HEK293 (cell line): ENCODE data around the gene ZNF154.

Experiments used
- ZNF274 ChIP-seq, 2 experiments: fragments of 200-500 bp in 1 of 2; fragments of 450-650 bp in 1 of 2; sonication (Bioruptor generic) in 1 of 2; formaldehyde crosslinking in 1 of 2; IDR thresholded peaks; 2 replicates each; pipeline versions ENCODE4 v1.5.1 to v1.6.1; 2014 to 2016; ENCODE audit warnings: borderline replicate concordance in 1 of 2, inconsistent platforms in 1 of 2, low read length in 1 of 2, missing biosample characterization in 1 of 2, missing genetic modification characterization in 1 of 2
- ZNF341 ChIP-seq: fragments of 450-650 bp; formaldehyde crosslinking; IDR thresholded peaks from 2 replicates; pipeline ENCODE4; 2016; ENCODE audit warnings: low read depth, missing biosample characterization, missing genetic modification characterization
- ZNF354C ChIP-seq: fragments of 450-650 bp; formaldehyde crosslinking; IDR thresholded peaks from 2 replicates; pipeline ENCODE4 v1.5.1; 2016; ENCODE audit warnings: missing biosample characterization, missing genetic modification characterization, low read depth, borderline replicate concordance
- ZNF404 ChIP-seq: fragments of 450-650 bp; formaldehyde crosslinking; IDR thresholded peaks from 2 replicates; pipeline ENCODE4 v1.5.1; 2017; ENCODE audit warnings: missing biosample characterization, missing genetic modification characterization
- TF ChIP-seq, protein P1 (sequence below): fragments of 450-650 bp; formaldehyde crosslinking; IDR thresholded peaks from 2 replicates; pipeline ENCODE4 v1.5.1; 2016; ENCODE audit warnings: missing biosample characterization, missing genetic modification characterization
- TF ChIP-seq, protein P2 (sequence below): fragments of 450-650 bp; formaldehyde crosslinking; IDR thresholded peaks from 2 replicates; pipeline ENCODE4 v1.5.1; 2017; ENCODE audit warnings: missing biosample characterization, missing genetic modification characterization
- TF ChIP-seq, protein P3 (sequence below): fragments of 450-650 bp; formaldehyde crosslinking; IDR thresholded peaks from 2 replicates; pipeline ENCODE4 v1.5.1; 2016; ENCODE audit warnings: missing biosample characterization, missing genetic modification characterization, borderline replicate concordance

DNA sequence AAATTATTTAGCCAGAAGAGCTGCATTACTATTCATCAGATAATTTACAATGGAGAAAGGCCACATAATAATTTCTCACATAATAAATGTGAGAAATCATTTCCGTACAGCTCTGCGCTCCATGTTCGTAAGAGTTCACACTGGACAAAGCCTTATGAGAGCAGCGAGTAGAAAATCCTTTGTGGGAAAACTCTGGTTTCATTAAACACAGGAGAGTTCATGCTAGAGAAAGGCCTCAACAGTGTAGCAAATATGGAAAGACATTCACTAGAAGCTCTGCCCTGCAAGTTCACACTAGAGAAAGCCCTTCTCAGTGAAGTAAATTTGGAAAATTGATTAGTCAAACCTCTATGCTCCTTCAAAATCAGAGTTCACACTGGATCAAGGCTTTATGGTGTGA, 46.0 kb upstream of the ZNF154 start:
- TF ChIP-seq ZNF354C (tag by site-specific recombination) (no peak), ZNF404 (no peak), ZNF274 (IDR thresholded peaks at IDR 0.05; ENCODE audit: low read length) (no peak), ZNF274 (tag by site-specific recombination; IDR thresholded peaks at IDR 0.05; ENCODE audit: borderline replicate concordance) (no peak), ZNF341 (tag by site-specific recombination) (no peak)
- TF ChIP-seq, protein P1, sequence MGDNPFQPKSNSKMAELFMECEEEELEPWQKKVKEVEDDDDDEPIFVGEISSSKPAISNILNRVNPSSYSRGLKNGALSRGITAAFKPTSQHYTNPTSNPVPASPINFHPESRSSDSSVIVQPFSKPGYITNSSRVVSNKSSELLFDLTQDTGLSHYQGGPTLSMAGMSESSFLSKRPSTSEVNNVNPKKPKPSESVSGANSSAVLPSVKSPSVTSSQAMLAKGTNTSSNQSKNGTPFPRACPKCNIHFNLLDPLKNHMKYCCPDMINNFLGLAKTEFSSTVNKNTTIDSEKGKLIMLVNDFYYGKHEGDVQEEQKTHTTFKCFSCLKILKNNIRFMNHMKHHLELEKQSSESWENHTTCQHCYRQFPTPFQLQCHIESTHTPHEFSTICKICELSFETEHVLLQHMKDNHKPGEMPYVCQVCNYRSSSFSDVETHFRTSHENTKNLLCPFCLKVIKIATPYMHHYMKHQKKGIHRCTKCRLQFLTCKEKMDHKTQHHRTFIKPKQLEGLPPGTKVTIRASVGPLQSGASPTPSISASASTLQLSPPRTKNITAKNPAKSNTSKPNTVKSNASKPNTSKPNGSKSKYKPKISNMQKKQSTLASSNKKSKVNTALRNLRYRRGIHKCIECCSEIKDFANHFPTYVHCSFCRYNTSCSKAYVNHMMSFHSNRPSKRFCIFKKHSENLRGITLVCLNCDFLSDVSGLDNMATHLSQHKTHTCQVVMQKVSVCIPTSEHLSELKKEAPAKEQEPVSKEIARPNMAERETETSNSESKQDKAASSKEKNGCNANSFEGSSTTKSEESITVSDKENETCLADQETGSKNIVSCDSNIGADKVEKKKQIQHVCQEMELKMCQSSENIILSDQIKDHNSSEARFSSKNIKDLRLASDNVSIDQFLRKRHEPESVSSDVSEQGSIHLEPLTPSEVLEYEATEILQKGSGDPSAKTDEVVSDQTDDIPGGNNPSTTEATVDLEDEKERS (tag by site-specific recombination) = no peak
- TF ChIP-seq, protein P2, sequence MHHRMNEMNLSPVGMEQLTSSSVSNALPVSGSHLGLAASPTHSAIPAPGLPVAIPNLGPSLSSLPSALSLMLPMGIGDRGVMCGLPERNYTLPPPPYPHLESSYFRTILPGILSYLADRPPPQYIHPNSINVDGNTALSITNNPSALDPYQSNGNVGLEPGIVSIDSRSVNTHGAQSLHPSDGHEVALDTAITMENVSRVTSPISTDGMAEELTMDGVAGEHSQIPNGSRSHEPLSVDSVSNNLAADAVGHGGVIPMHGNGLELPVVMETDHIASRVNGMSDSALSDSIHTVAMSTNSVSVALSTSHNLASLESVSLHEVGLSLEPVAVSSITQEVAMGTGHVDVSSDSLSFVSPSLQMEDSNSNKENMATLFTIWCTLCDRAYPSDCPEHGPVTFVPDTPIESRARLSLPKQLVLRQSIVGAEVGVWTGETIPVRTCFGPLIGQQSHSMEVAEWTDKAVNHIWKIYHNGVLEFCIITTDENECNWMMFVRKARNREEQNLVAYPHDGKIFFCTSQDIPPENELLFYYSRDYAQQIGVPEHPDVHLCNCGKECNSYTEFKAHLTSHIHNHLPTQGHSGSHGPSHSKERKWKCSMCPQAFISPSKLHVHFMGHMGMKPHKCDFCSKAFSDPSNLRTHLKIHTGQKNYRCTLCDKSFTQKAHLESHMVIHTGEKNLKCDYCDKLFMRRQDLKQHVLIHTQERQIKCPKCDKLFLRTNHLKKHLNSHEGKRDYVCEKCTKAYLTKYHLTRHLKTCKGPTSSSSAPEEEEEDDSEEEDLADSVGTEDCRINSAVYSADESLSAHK (tag by site-specific recombination) = no peak
- TF ChIP-seq, protein P3, sequence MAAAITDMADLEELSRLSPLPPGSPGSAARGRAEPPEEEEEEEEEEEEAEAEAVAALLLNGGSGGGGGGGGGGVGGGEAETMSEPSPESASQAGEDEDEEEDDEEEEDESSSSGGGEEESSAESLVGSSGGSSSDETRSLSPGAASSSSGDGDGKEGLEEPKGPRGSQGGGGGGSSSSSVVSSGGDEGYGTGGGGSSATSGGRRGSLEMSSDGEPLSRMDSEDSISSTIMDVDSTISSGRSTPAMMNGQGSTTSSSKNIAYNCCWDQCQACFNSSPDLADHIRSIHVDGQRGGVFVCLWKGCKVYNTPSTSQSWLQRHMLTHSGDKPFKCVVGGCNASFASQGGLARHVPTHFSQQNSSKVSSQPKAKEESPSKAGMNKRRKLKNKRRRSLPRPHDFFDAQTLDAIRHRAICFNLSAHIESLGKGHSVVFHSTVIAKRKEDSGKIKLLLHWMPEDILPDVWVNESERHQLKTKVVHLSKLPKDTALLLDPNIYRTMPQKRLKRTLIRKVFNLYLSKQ (tag by site-specific recombination) = no peak
